HEK293 (cell line): ENCODE data around the gene RSPRY1.

ENCODE experiments used
- ZNF558 ChIP-seq: fragments of 450-650 bp; formaldehyde crosslinking; IDR thresholded peaks from 2 replicates; pipeline ENCODE4 v1.5.1; 2016; ENCODE audit warnings: missing biosample characterization, missing genetic modification characterization
- ZNF785 ChIP-seq: fragments of 450-650 bp; formaldehyde crosslinking; IDR thresholded peaks from 2 replicates; pipeline ENCODE4 v1.5.1; 2016; ENCODE audit warnings: missing biosample characterization, missing genetic modification characterization
- TF ChIP-seq, protein P1 (sequence below): fragments of 450-650 bp; formaldehyde crosslinking; IDR thresholded peaks from 2 replicates; pipeline ENCODE4 v1.5.1; 2016; ENCODE audit warnings: missing biosample characterization, missing genetic modification characterization

GRCh38 chr16:57175896-57176295, 10.2 kb upstream of the RSPRY1 start:
- no peak for TF ChIP-seq ZNF785
- TF ChIP-seq, protein P1, sequence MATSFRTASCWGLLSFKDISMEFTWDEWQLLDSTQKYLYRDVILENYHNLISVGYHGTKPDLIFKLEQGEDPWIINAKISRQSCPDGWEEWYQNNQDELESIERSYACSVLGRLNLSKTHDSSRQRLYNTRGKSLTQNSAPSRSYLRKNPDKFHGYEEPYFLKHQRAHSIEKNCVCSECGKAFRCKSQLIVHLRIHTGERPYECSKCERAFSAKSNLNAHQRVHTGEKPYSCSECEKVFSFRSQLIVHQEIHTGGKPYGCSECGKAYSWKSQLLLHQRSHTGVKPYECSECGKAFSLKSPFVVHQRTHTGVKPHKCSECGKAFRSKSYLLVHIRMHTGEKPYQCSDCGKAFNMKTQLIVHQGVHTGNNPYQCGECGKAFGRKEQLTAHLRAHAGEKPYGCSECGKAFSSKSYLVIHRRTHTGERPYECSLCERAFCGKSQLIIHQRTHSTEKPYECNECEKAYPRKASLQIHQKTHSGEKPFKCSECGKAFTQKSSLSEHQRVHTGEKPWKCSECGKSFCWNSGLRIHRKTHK = no peak
- no peak for TF ChIP-seq ZNF558 (tag by site-specific recombination)
